Thymus (tissue), 11 donors: Measurements from ENCODE around the gene FXYD2. TPM values are rescaled to one million over a fixed set of nuclear protein-coding genes. Genes with fewer than 3 reads are reported as not detected.

Experiments
- DNase-seq, 9 donors: peaks; one replicate each; pipeline ENCODE4 v3.0.0-alpha.2; 2013; ENCODE audit warnings: low spot score in 9 of 9, low read depth in 6 of 9, missing footprints in 1 of 9
- H3K27ac ChIP-seq, 2 donors: one replicate each; pipeline ENCODE4 v1.5.1; 2013; ENCODE audit warnings: control low read depth in 1 of 2, low read depth in 1 of 2, low read length in 1 of 2, mild to moderate bottlenecking in 1 of 2, moderate library complexity in 1 of 2
- H3K27me3 ChIP-seq, 2 donors: one replicate each; pipeline ENCODE4 v1.5.1; 2013; ENCODE audit warnings: low read length in 1 of 2; ENCODE audit not compliant: control insufficient read depth in 2 of 2, insufficient read depth in 1 of 2
- H3K36me3 ChIP-seq, 2 donors: one replicate each; pipeline ENCODE4 v1.5.1; 2013; ENCODE audit warnings: low read length in 1 of 2, mild to moderate bottlenecking in 1 of 2, moderate library complexity in 1 of 2; ENCODE audit not compliant: control insufficient read depth in 2 of 2, insufficient read depth in 2 of 2
- H3K4me1 ChIP-seq, 2 donors: one replicate each; pipeline ENCODE4 v1.5.1; 2013; ENCODE audit warnings: low read length in 2 of 2; ENCODE audit not compliant: control insufficient read depth in 2 of 2, insufficient read depth in 2 of 2
- H3K4me3 ChIP-seq, 2 donors: one replicate each; pipeline ENCODE4 v1.5.1; 2013; ENCODE audit warnings: low read length in 2 of 2, control low read depth in 1 of 2, mild to moderate bottlenecking in 1 of 2
- H3K9me3 ChIP-seq, 2 donors: one replicate each; pipeline ENCODE4 v1.5.1; 2013; ENCODE audit warnings: low read length in 1 of 2, mild to moderate bottlenecking in 1 of 2; ENCODE audit not compliant: control insufficient read depth in 2 of 2, insufficient read depth in 1 of 2
- WGBS: extraction: QIAGEN DNeasy Blood & Tissue Kit; methylation state at CpG from one replicate; pipeline ENCODE4 v1.1.7; 2013; 5-methylcytosine and 5-hydroxymethylcytosine counted together
- polyA plus RNA-seq: library from polyadenylated mRNA; stranded (reverse); fragments of 200-250 nt; gene quantifications from one replicate; pipeline ENCODE4 v1.2.3, GENCODE V29; 2013
- total RNA-seq: library from RNA; stranded (reverse); fragments of 120-200 nt; gene quantifications from one replicate; pipeline ENCODE4 v1.2.4, GENCODE V29; 2013
- donor health status: healthy.

Gene FXYD2
- total and polyA plus RNA-seq, 2 donors = 78.9 to 100 TPM

DNA sequence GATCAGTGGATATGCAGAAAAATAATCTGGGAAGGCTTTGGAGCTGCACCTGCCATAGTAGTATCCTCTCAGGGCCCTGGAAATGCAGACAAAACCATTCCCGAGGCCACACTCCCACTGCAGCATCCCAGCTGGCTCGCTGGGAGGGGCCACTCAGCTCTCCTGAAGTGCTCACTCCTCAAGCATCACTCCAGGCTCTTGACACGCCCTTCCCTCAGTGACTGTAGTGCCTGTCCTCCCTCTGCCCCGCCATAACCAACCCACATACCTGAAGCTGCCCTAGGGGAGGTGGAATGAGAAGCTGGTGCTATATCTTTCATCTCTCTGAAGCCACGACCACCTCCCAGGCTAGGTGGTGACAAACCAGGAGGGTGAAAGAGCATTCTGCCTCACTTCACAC is 32.3 kb downstream of the FXYD2 start:
- Histone ChIP-seq H3K4me1 (peaks cover 0 to 5% of the 10 kb centered on the region in 2 donors), H3K9me3 (peaks cover 0 to 6% of the 10 kb centered on the region in 2 donors), H3K4me3 (no peak overlapping the region), H3K36me3 (no peaks in the 10 kb centered on the region), H3K27me3 (peaks cover 36 to 70% of the 10 kb centered on the region in 2 donors), H3K27ac (no peak overlapping the region)
- WGBS = 89% methylated on average over 5 of the region's 5 CpGs
- DNase-seq = no peak

DNA sequence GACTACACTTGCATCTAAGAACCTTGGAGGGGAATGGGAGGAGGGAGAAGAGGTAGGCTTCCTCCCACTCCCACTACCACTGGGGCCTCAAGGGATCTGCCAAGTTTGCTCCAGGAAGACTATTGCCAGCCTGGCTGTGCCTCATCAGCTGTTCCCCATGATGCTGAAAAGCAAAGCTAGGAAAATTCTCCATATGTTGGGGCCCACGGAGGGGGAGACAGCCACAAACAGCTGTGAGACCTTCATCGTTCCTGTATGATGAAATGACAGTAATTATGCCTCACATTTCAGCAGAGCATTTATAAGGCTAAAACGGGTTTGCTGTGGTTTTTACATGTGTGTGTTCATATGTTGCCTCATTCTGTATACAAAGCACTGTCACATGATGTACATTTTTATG is 34.3 kb downstream of the FXYD2 start:
- H3K27me3 ChIP-seq = peaks cover 17 to 58% of the 10 kb centered on the region in 2 donors
- WGBS = 66% methylated on average over 3 of the region's 3 CpGs
- no peak overlapping the region for H3K4me3 ChIP-seq
- no peaks in the 10 kb centered on the region for H3K36me3 ChIP-seq
- DNase-seq = no peak
- no peak overlapping the region for H3K27ac ChIP-seq
- H3K4me1 ChIP-seq = no peaks in the 10 kb centered on the region
- H3K9me3 ChIP-seq = peaks cover 0 to 4% of the 10 kb centered on the region in 2 donors

DNA sequence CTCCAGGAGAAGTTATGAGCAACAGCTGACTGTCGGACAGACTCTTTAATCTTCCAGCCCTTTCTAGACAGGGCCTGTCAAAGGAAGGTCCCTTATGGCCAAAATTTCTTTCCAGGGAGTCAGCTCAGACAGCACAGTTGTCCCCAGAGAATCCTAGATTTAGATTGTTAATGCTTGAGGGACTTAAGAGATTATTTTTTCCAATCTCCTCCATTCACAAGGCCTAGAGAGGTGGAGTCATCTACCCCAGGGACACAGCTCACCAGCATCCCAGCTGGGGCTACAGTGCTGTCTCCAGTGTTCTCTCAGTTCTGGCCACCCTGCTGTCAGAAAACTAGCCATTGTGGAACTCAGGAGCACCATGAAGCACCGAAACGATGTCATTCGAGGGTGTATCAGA is 35.3 kb downstream of the FXYD2 start:
- WGBS = 94% methylated on average over 4 of the region's 4 CpGs
- Histone ChIP-seq H3K36me3 (no peaks in the 10 kb centered on the region), H3K27me3 (peaks cover 7 to 58% of the 10 kb centered on the region in 2 donors), H3K27ac (no peak overlapping the region), H3K4me1 (no peaks in the 10 kb centered on the region), H3K4me3 (no peak overlapping the region), H3K9me3 (no peaks in the 10 kb centered on the region)
- no peak for DNase-seq

DNA sequence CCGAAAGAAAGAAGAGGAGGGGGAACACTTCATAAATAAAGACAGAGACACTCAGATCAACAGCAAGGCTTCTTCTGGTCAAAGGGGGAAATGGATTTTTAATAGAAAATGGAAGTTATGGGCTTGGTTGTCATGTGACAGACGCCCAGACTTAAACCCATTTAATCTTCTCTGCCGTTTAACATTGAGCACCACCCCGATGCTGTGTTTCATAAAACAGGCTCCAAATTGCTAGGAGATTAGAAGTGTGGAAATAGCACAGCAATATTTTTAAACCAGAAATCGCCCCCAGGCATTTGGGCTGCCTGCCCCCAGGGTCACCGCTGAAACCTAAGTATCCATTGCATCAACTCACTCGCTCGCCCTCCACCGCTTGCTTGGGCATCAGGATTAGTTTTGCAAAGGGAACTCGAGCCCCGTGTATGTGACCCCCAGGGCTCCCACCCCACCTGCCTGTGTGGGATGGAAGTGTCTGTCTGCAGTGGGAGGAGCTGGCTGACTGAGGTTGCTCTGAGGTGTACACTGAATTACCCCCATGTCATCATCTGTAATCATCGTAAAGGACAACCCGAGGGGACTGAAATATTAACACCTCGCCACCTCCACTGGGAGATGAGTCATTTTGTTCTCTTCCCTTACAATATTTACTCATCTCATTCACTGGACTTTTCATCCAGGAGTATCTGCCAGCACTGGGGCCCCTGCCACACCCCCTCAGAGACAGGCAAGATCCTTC is 38.2 kb downstream of the FXYD2 start:
- 83% methylated on average over 14 of the region's 14 CpGs for WGBS
- Histone ChIP-seq H3K4me3 (no peak overlapping the region), H3K27me3 (peaks cover 0 to 35% of the 10 kb centered on the region in 2 donors)

DNA sequence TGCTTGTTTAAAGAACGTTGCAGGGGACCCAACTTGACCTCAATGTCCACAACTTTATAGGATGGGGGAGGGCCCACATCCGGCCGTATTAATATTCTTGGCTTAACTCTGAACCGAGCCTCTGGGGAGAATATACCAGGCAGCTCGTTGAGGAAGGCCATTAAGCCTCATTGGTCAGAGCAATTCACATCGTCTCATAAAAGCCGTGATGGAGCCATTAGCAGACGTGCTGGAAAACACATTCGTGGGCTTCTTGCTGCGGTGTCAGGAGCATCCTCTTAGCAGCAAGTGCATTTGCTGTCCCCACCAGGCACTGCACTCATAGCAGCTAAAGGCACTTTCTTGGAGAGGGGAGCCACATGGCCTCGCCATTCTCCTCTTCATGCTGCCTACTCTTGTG is 42.4 kb downstream of the FXYD2 start:
- Histone ChIP-seq H3K36me3 (no peaks in the 10 kb centered on the region), H3K9me3 (no peaks in the 10 kb centered on the region), H3K27ac (no peak overlapping the region), H3K4me1 (no peaks in the 10 kb centered on the region), H3K4me3 (no peak overlapping the region), H3K27me3 (peaks cover 0 to 35% of the 10 kb centered on the region in 2 donors)
- 93% methylated on average over 11 of the region's 11 CpGs for WGBS
- no peak for DNase-seq

More for the DNA sequence above, 38.2 kb downstream of the FXYD2 start:
- DNase-seq = no peak
- Histone ChIP-seq H3K36me3 (no peaks in the 10 kb centered on the region), H3K9me3 (no peaks in the 10 kb centered on the region), H3K27ac (no peak overlapping the region), H3K4me1 (no peaks in the 10 kb centered on the region)

DNA sequence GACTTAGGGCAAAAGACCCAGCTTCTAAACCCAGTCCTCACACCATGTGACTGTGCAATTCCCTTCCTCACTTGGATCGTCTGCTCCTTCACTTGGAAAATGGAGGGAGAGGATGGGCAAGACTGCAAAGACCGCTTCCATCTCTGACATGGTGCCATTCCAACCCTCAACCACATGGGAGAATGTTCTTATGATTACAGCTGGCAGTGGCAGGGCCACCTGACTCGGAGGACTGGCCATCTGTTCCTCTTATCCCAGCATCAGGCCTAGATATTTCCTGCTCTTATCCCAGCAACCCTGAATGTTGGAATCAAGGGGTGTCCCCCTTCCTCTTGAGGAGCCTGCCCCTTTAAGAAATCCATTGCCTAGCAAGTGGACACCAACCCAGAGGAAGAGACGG is 42.9 kb downstream of the FXYD2 start:
- WGBS = 96% methylated on average over 4 of the region's 4 CpGs
- no peak for DNase-seq

DNA sequence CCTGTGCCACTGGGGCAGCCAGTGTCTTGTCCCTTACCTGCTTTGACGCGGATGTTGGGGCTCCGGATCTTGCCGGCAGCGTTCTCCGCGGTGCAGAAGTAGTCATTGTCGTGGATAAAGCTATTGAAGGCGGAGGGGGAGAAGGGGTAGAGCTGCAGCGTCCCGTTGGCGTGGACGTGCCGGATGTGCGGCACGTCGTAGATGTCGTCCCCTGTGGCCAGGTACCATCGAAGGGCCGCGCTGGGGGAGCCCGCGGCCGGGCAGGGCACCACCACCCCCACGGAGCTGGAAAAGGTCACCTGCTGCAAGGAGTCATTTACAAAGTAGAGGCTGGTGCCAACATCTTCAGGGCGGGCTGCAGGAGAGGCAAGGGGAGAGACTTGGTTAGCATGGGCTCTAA is 44.1 kb downstream of the FXYD2 start:
- WGBS = 94% methylated on average over 26 of the region's 26 CpGs
- Histone ChIP-seq H3K4me3 (no peak overlapping the region), H3K27me3 (peaks cover 0 to 29% of the 10 kb centered on the region in 2 donors), H3K36me3 (no peaks in the 10 kb centered on the region), H3K9me3 (no peaks in the 10 kb centered on the region), H3K27ac (no peak overlapping the region), H3K4me1 (no peaks in the 10 kb centered on the region)
- no peak for DNase-seq

More for the DNA sequence above, 42.9 kb downstream of the FXYD2 start:
- no peaks in the 10 kb centered on the region for H3K36me3 ChIP-seq
- H3K9me3 ChIP-seq = no peaks in the 10 kb centered on the region
- H3K27me3 ChIP-seq = peaks cover 0 to 32% of the 10 kb centered on the region in 2 donors
- H3K27ac ChIP-seq = no peak overlapping the region
- no peaks in the 10 kb centered on the region for H3K4me1 ChIP-seq
- no peak overlapping the region for H3K4me3 ChIP-seq

DNA sequence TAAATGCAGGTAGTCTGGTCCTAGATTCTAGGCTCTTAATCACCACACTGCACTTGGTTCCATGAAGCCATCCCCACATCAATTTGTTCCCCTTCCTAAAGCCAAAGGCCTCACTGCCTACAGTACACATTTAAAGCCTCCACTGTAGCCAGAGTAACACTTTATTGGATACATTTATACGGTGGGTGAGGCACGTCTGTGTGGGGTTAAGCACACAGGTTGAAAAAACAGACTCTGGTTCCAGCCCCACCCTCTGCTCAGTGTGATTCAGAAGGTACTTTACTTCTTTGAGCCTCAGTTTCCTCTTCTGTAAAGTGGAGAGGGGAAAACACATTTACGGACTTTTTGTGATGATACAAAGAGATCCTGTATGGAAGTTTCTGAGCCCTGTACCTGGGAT is 50.0 kb downstream of the FXYD2 start:
- Histone ChIP-seq H3K4me3 (no peak overlapping the region), H3K36me3 (no peaks in the 10 kb centered on the region), H3K9me3 (no peaks in the 10 kb centered on the region), H3K4me1 (no peaks in the 10 kb centered on the region), H3K27ac (no peak overlapping the region), H3K27me3 (peaks cover 0 to 9% of the 10 kb centered on the region in 2 donors)
- DNase-seq = no peak
- WGBS = 97% methylated on average over 3 of the region's 3 CpGs

DNA sequence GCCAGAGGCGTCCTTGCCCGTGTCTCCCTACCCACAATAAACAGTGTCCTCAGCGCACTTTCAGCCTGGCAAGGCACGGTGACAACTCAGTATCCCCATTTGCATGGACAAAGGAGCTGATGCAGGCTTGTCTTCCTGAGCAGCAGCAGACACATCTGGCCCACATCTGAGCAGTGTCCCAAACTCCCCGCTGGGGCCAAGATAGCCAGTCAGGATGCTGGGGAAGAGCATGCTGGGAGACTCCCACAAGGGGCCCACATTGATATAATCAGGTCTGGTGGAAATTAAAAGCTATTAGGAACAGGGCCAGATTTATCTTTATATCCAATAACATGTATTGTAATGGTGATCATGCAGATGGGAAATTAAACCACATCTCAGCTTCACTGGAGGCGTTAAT is 52.2 kb downstream of the FXYD2 start:
- H3K27ac ChIP-seq = no peak overlapping the region
- no peak for DNase-seq
- H3K9me3 ChIP-seq = no peaks in the 10 kb centered on the region
- H3K4me3 ChIP-seq = no peak overlapping the region
- H3K27me3 ChIP-seq = peaks cover 0 to 2% of the 10 kb centered on the region in 2 donors
- no peaks in the 10 kb centered on the region for H3K4me1 ChIP-seq
- WGBS = 97% methylated on average over 6 of the region's 6 CpGs
- no peaks in the 10 kb centered on the region for H3K36me3 ChIP-seq
